ENCODE results near the gene YJEFN3. TPM values are rescaled to one million over a fixed set of nuclear protein-coding genes. Genes with fewer than 3 reads are reported as not detected.

Gene YJEFN3
- total RNA-seq, 1 donor from 2014 or later: 6.6 TPM

DNA sequence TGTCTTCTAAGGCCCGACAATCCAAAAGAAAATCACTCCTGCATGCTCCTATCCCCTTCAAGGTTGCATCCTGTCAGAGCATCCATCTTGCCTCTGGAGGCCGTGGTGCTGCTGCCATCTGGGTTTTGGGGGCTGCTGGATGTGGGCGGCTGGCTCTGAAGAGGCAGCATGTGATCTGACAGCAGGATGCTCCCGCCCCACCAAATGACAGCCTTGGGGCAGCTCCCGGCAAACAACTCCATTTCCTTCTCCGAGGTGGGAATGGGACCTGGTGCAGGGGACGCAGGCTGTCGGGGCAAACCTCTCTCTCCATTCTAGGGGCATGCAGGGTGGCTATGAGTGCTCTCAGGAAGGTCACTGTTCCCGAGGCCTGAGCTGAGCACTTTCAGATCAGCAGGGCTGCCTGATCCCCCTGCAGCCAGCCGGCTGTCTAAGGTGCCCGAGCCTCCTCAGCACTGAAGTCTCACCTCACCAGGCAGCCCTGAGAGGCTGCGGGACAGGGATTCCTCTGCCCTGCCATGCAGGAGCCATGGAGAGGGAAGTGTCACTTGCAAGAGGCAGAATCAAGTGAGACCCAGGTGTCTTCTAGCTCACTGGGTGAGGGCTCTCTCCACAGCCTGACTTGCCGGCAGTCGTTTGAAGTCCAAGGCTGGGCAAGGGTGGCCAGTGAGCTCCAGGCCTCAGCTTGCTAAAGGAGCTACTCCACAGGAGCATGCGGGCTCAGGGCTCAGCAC is 42.2 kb upstream of the YJEFN3 start:
- ATAC-seq (no peak), DNase-seq (no peak)
- H3K27ac ChIP-seq: no peak overlapping the region
- TF ChIP-seq, protein P1, sequence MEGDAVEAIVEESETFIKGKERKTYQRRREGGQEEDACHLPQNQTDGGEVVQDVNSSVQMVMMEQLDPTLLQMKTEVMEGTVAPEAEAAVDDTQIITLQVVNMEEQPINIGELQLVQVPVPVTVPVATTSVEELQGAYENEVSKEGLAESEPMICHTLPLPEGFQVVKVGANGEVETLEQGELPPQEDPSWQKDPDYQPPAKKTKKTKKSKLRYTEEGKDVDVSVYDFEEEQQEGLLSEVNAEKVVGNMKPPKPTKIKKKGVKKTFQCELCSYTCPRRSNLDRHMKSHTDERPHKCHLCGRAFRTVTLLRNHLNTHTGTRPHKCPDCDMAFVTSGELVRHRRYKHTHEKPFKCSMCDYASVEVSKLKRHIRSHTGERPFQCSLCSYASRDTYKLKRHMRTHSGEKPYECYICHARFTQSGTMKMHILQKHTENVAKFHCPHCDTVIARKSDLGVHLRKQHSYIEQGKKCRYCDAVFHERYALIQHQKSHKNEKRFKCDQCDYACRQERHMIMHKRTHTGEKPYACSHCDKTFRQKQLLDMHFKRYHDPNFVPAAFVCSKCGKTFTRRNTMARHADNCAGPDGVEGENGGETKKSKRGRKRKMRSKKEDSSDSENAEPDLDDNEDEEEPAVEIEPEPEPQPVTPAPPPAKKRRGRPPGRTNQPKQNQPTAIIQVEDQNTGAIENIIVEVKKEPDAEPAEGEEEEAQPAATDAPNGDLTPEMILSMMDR (IDR thresholded peaks at IDR 0.05): no peak
- intact Hi-C loops (cut with DNase I): no loop called here
- H3K9me3 ChIP-seq: no peaks in the 10 kb centered on the region
- no peaks in the 10 kb centered on the region for H3K27me3 ChIP-seq (ENCODE audit: low read depth)
- H3K4me1 ChIP-seq: peaks cover 55% of the 10 kb centered on the region
- peaks cover 23% of the 10 kb centered on the region for H3K36me3 ChIP-seq
- H3K4me3 ChIP-seq: no peak overlapping the region

DNA sequence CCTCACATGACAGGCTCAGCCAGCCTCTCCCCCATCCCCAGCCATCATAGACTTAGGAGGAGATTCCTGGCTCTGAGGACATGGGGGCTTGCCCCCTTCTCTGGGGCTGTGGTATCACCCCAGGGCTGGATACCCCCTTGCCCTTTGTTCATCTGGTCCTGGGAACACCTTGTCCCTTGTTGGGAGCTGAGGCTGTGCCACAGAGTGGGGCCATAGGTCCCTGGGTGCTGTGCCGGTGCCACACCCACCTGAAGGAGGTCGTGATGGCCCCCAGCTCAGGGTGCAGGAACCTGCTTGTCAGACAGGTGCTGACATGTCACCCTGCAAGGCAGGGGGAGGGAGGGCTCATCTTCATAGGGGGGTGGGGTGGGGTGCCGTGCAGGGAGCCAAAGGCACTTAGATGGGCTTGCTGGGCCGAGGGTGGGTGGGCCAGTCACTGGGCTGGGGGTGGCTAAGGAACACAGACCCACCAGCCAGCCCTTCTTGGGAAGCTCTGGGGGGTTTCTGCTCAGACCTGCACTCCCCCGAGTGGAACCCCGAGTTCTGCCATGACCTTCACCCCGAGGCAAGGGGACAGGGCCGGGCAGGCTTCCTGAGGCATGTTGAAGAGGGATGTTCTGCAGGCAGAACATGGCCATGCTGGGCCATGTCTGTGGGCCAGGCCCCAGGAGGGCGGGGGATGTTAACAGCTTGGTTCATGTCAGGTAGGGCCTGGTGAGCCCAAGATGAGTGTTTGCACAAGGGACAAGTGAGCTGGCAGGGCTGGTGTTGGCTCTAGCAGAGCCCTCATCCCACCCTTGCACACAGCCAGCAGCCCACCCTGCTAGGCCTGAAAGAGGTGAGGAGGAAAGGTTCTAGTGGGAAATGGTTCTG is 41.4 kb upstream of the YJEFN3 start:
- Histone ChIP-seq H3K4me1 (peaks cover 55% of the 10 kb centered on the region), H3K36me3 (peaks cover 30% of the 10 kb centered on the region), H3K27ac (no peak overlapping the region), H3K4me3 (no peak overlapping the region), H3K9me3 (no peaks in the 10 kb centered on the region), H3K27me3 (ENCODE audit: low read depth) (no peaks in the 10 kb centered on the region)
- TF ChIP-seq, protein P1 (IDR thresholded peaks at IDR 0.05): no peak
- intact Hi-C loops (cut with DNase I): no loop called here
- ATAC-seq (peak; percentile 3 to 6), DNase-seq (no peak)

DNA sequence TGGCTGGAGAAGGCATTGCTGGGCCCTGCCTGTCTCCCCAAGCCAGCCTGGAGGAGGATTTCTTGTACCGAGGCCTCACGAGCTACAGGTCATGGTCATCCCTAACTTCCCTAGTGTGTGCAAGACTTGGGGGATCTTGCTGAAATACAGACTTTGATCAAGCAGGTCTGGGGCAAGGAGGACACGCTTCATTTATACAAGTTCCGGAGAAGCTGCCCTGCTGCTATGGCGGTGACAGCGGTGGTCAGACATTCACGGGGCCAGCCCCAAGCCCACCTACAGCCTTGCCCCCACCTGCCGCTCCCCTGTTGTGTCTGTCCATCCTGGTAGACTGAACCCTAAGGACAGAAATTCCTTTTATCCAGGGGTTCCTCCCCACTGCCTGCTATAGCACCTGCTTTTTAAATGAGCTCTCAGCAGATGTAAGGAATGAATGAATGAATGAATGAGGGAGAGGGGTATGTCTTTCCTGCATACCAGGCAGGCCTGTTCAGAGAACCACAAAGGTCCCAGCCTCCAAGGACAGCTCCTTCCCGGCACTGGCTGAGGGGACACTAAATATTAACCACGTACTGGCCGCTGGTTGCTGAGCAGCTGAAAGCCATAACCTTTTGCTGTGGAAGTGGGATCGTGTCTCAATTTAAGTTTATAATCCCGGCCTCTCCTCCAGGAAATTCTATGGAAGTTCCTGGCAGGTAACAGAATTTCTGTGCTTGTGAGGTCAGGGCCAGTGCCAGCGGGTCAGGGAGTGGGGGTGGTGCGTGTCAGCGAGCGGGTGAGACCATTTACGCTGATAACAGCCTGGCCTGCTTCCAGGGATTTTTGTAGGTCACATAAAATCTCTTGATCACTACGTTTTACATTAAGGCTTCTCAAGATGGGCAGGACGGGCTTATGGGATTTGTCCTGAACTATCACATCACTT is 40.5 kb upstream of the YJEFN3 start:
- ATAC-seq (peak in 1 of 2 donors; percentile 23), DNase-seq (no peak)
- H3K9me3 ChIP-seq: no peaks in the 10 kb centered on the region
- H3K36me3 ChIP-seq: peaks cover 32% of the 10 kb centered on the region
- H3K4me1 ChIP-seq: peaks cover 55% of the 10 kb centered on the region
- H3K27me3 ChIP-seq (ENCODE audit: low read depth): no peaks in the 10 kb centered on the region
- peak overlapping the region; percentile 25 for H3K4me3 ChIP-seq
- H3K27ac ChIP-seq: peak overlapping the region; percentile 86
- intact Hi-C loops (cut with DNase I): no loop called here
- TF ChIP-seq, protein P1 (IDR thresholded peaks at IDR 0.05): no peak

DNA sequence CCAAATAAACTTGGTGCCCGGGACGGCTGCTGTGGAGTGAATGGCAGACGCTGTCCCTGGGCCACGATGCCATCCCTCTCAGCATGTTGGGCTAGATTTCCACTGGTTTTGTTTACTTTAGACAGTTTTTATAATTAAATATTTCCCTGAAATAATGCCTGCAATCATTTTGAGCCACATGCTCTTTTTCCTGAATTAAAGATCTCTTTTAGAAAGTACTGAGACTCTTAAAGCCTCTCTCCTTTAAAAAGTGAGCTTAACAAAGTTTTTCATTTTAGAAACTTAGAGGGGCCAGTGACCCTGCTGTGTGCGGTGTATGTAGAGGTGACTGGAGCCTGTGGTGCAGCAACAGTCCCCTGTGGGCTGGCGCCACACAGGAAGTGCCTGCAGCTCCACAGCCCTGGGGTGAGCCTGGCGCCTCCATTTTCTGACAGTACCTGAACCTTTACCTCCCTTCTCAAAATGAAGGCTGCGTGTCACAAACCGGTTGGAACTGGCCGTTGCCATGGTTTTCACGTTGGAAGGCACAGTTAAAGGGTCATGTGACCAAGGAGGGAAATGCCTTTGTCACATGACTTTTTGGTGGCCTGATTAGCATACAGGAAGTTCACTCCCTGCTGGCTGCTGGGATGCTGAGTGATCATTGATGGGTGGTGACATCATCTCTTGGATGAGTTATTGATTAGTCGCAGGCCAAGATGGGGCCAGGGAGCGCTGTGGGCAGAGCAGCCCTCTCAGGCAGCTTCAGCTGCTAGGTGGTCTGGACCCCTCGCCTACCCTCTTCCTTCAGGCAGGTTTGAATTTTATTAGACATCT is 39.6 kb upstream of the YJEFN3 start:
- ATAC-seq (peak; percentile 68 to 77), DNase-seq (peak; percentile 82)
- Histone ChIP-seq H3K27me3 (ENCODE audit: low read depth) (no peaks in the 10 kb centered on the region), H3K36me3 (peaks cover 32% of the 10 kb centered on the region), H3K27ac (peak overlapping the region; percentile 86), H3K9me3 (no peaks in the 10 kb centered on the region), H3K4me1 (peaks cover 55% of the 10 kb centered on the region), H3K4me3 (peak overlapping the region; percentile 25)
- TF ChIP-seq, protein P1 (IDR thresholded peaks at IDR 0.05): no peak
- intact Hi-C loops (cut with DNase I): no loop called here
